Loucy (cell line): ENCODE results near the gene DCUN1D2.

Experiments used
- CTCF ChIP-seq: fragments of 200-600 bp; sonication (generic); conservative IDR thresholded peaks from 2 replicates; pipeline ENCODE4 v1.5.1; 2014; ENCODE audit warnings: mild to moderate bottlenecking, antibody characterized with exemption, low read length
- EZH2phosphoT487 ChIP-seq: fragments of 200-600 bp; IDR thresholded peaks from 2 replicates; pipeline ENCODE4 v1.6.1; 2018; ENCODE audit warnings: antibody characterized with exemption, mild to moderate bottlenecking, moderate library complexity, borderline replicate concordance

- TF ChIP-seq CTCF (no peak), EZH2phosphoT487 (no peak)
Measured at GRCh38 chr13:113533161-113533840, 42.8 kb upstream of the DCUN1D2 start.
